Transverse colon (tissue), 4 donors: Measurements from ENCODE around the gene PPM1A. TPM values are rescaled to one million over a fixed set of nuclear protein-coding genes. Genes with fewer than 3 reads are reported as not detected.

Experiments used
- DNase-seq: peaks from one replicate; pipeline ENCODE4 v3.0.0-alpha.2; 2019
- H3K27ac ChIP-seq, 4 donors: fragments of 200-600 bp; sonication (generic); 2 replicates each; pipeline ENCODE4 v1.5.1; 2016 to 2018; ENCODE audit warnings: inconsistent platforms in 4 of 4
- H3K27me3 ChIP-seq: fragments of 200-600 bp; sonication (generic); 2 replicates; pipeline ENCODE4 v1.5.1; 2017; ENCODE audit warnings: inconsistent platforms
- H3K36me3 ChIP-seq, 4 donors: fragments of 200-600 bp; sonication (generic); 2 replicates each; pipeline ENCODE4 v1.5.1; 2017 to 2019; ENCODE audit warnings: inconsistent platforms in 4 of 4
- H3K4me1 ChIP-seq, 4 donors: fragments of 200-600 bp; sonication (generic); 2 replicates each; pipeline ENCODE4 v1.5.1; 2017 to 2020; ENCODE audit warnings: inconsistent platforms in 4 of 4
- H3K4me3 ChIP-seq, 4 donors: fragments of 200-600 bp; sonication (generic); 1 replicate in 1 of 4; 2 replicates in 3 of 4; pipeline versions ENCODE4 v1.5.1 to v1.6.1; 2017 to 2019; ENCODE audit warnings: inconsistent platforms in 4 of 4
- H3K9me3 ChIP-seq, 2 donors: fragments of 200-600 bp; sonication (generic); 2 replicates each; pipeline ENCODE4 v1.5.1; 2017 to 2019; ENCODE audit warnings: inconsistent platforms in 2 of 2
- EP300 ChIP-seq: sonication (generic); formaldehyde crosslinking; IDR thresholded peaks from one replicate; pipeline ENCODE4 v1.6.1; 2017; ENCODE audit warnings: antibody characterized with exemption, low read depth
- POLR2A ChIP-seq: fragments of 450-650 bp; IDR thresholded peaks from one replicate; pipeline ENCODE4 v1.6.1; 2016; ENCODE audit warnings: antibody characterized with exemption, mild to moderate bottlenecking, moderate library complexity
- POLR2AphosphoS5 ChIP-seq, 3 donors: sonication (generic); formaldehyde crosslinking; IDR thresholded peaks; one replicate each; pipeline ENCODE4 v1.6.1; 2016; ENCODE audit warnings: antibody characterized with exemption in 3 of 3
- WGBS, 2 donors: methylation state at CpG; one replicate each; pipeline ENCODE4 v1.1.5; 2018; ENCODE audit warnings: low coverage in 1 of 2; 5-methylcytosine and 5-hydroxymethylcytosine counted together
- in situ Hi-C, 4 donors: fragments of 200-750 bp; cut with MboI; loops; one replicate each; pipeline versions ENCODE4 v1.15.0 to v1.15.1; 2017; ENCODE audit warnings: low sequenced_read_pairs in 3 of 4, low pct_ligation_motif_present in 1 of 4, low pct_unique_long_range_greater_than_20kb in 1 of 4
- intact Hi-C: fragments of 100-400 bp; cut with DNase I; formaldehyde crosslinking; loops from one replicate; pipeline ENCODE4 v1.15.1; 2023; ENCODE audit warnings: low total_unique reads
- total RNA-seq, 4 donors: library from RNA; depleted of rRNA; stranded (reverse); fragments of >200 nt; gene quantifications; one replicate each; pipeline ENCODE4 v1.1.0, GENCODE V29; 2016
- TF ChIP-seq, protein P1 (sequence below), 5 experiments: fragments of 200-600 bp in 3 of 5; fragments of 450-650 bp in 2 of 5; sonication (generic) in 3 of 5; IDR thresholded peaks; 1 replicate in 2 of 5; 2 replicates in 3 of 5; pipeline ENCODE4 v1.5.1; 2016 to 2017; ENCODE audit warnings: antibody characterized with exemption in 5 of 5, inconsistent platforms in 3 of 5, mild to moderate bottlenecking in 2 of 5, moderate library complexity in 1 of 5

PPM1A gene
- total RNA-seq, 4 donors from 2014 or later: 64.0 to 146 (median 93.2) TPM

DNA sequence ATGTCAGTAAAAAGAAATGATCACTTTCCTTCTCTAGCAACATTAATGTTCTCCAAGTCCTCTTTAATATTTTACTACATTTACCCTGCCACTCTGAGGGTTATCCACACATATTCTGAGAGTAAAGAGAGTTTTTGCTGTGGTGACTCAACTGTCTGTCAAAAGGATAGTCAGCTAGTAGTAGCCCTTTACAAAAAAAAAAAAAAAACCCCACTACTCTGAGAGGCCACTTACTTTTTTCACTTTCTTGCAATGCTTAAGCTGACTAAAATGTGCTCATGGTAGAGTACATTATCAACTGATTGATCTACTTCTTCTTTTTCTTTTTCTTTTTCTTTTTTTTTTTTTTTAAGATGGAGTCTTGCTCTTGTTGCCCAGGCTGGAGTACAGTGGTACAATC, 27.6 kb upstream of the PPM1A start:
- Histone ChIP-seq H3K27me3 (no peaks in the 10 kb centered on the region), H3K36me3 (no peaks in the 10 kb centered on the region), H3K9me3 (no peaks in the 10 kb centered on the region), H3K4me1 (peaks cover 0 to 3% (median under 1%) of the 10 kb centered on the region in 4 donors), H3K4me3 (no peak overlapping the region), H3K27ac (no peak overlapping the region)
- in situ Hi-C loops (no loop called here), intact Hi-C loops (no loop called here)
- TF ChIP-seq EP300 (no peak), POLR2A (no peak), POLR2AphosphoS5 (IDR thresholded peaks at IDR 0.05) (no peak)
- TF ChIP-seq, protein P1, sequence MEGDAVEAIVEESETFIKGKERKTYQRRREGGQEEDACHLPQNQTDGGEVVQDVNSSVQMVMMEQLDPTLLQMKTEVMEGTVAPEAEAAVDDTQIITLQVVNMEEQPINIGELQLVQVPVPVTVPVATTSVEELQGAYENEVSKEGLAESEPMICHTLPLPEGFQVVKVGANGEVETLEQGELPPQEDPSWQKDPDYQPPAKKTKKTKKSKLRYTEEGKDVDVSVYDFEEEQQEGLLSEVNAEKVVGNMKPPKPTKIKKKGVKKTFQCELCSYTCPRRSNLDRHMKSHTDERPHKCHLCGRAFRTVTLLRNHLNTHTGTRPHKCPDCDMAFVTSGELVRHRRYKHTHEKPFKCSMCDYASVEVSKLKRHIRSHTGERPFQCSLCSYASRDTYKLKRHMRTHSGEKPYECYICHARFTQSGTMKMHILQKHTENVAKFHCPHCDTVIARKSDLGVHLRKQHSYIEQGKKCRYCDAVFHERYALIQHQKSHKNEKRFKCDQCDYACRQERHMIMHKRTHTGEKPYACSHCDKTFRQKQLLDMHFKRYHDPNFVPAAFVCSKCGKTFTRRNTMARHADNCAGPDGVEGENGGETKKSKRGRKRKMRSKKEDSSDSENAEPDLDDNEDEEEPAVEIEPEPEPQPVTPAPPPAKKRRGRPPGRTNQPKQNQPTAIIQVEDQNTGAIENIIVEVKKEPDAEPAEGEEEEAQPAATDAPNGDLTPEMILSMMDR (IDR thresholded peaks at IDR 0.05): no peak
- no peak for DNase-seq

DNA sequence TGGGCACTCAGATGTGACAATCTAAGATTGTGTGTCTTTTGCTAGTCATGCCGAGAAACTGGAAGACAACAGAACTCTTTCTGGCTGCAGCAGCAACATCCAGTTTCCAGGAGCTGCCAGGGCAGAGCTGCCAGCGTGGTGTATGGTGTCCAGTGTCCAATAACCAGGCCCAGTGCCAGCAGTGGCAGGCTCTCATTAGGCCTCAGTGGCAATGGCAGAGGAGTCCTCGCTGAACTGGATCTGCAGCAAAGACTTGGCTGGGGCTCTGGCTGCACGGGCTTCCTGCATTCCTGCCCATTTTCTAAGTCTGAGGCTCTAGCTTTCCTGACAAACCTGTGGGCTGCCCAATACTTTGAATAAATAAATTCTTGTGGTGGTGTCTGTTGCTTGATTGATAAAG, 26.2 kb upstream of the PPM1A start:
- no peak for DNase-seq
- no peaks in the 10 kb centered on the region for H3K27me3 ChIP-seq
- intact Hi-C loops (loop anchor here (1.0 kb wide), 1 partner anchor 24 kb away; no protein-coding TSS in a partner anchor), in situ Hi-C loops (no loop called here)
- TF ChIP-seq EP300: no peak
- no peak for TF ChIP-seq POLR2A
- TF ChIP-seq, protein P1 (IDR thresholded peaks at IDR 0.05): no peak
- TF ChIP-seq POLR2AphosphoS5 (IDR thresholded peaks at IDR 0.05): no peak
- no peak overlapping the region for H3K4me3 ChIP-seq
- H3K27ac ChIP-seq: no peak overlapping the region
- whole genome bisulfite sequencing, 2 donors: 46 to 71% methylated on average over 3 to 4 of the region's 4 CpGs
- H3K36me3 ChIP-seq: no peaks in the 10 kb centered on the region
- peaks cover 0 to 3% (median 0%) of the 10 kb centered on the region in 4 donors for H3K4me1 ChIP-seq
- H3K9me3 ChIP-seq: no peaks in the 10 kb centered on the region

DNA sequence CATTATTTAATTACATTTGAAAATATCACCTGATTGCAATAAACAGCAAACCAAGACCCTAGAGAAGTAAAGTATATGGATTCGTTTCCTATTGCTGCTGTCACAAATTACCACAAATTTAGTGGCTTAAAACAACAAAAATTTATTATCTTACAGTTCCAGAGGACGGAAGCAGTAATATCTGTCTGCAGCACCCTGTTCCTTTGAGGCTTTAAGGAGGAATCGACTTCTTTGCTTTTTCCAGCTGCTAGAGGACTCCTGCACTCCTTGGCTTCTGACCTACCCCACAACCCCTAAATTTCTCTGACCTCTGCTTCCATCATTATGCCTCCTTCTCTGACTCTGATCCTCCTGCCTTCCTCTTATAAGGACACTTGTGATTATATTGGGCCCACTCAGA, 23.8 kb upstream of the PPM1A start:
- no peaks in the 10 kb centered on the region for H3K27me3 ChIP-seq

DNA sequence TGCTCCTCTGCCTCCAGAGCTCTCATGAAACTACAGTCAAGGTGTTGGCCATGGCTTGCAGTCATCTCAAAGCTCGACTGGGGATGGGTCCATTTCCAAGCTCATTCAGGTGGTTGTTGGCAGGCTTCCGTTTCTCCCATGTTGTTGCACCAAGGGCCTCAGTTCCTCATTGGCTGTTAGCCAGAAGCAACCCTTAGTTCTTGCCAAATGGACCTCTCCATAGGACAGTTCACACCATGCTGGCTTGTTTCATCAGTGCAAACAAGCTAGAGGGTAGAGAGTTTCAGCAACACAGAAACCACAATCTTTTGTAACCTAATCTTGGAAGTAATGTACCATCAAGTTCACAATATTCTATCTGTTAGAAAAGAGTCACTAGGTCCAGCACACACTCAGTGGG, 22.7 kb upstream of the PPM1A start:
- in situ Hi-C loops (no loop called here), intact Hi-C loops (no loop called here)
- peaks cover 0 to 3% (median 0%) of the 10 kb centered on the region in 4 donors for H3K4me1 ChIP-seq
- H3K9me3 ChIP-seq: no peaks in the 10 kb centered on the region
- no peak overlapping the region for H3K27ac ChIP-seq
- no peak overlapping the region for H3K4me3 ChIP-seq
- no peaks in the 10 kb centered on the region for H3K27me3 ChIP-seq
- DNase-seq: no peak
- no peaks in the 10 kb centered on the region for H3K36me3 ChIP-seq
- WGBS, 2 donors: 58% methylated on average over 2 of the region's 2 CpGs; no CpG with 5 or more reads in 1 of the 2 donors
- TF ChIP-seq POLR2AphosphoS5 (IDR thresholded peaks at IDR 0.05) (no peak), EP300 (no peak), POLR2A (no peak)
- TF ChIP-seq, protein P1 (IDR thresholded peaks at IDR 0.05): no peak

More for the DNA sequence above, 23.8 kb upstream of the PPM1A start:
- H3K36me3 ChIP-seq: no peaks in the 10 kb centered on the region
- no peaks in the 10 kb centered on the region for H3K9me3 ChIP-seq
- WGBS, 2 donors: 81 to 86% methylated on average over 3 of the region's 3 CpGs
- intact Hi-C loops (no loop called here), in situ Hi-C loops (no loop called here)
- no peak for DNase-seq
- H3K27ac ChIP-seq: no peak overlapping the region
- no peak overlapping the region for H3K4me3 ChIP-seq
- TF ChIP-seq POLR2AphosphoS5 (IDR thresholded peaks at IDR 0.05): no peak
- TF ChIP-seq POLR2A: no peak
- TF ChIP-seq, protein P1 (IDR thresholded peaks at IDR 0.05): no peak
- TF ChIP-seq EP300: no peak
- H3K4me1 ChIP-seq: peaks cover 0 to 3% (median 0%) of the 10 kb centered on the region in 4 donors
